DOHH2 (cell line): Measurements from ENCODE around the gene FLII.

Experiments
- H3F3A ChIP-seq: fragments of 200-600 bp; sonication (generic), shearing (Covaris generic); 2 replicates; pipeline ENCODE4 v1.6.0; 2016; ENCODE audit warnings: antibody characterized with exemption, mild to moderate bottlenecking; ENCODE audit not compliant: control insufficient read depth, insufficient read depth
- H3K27ac ChIP-seq: fragments of 200-600 bp; sonication (generic); 2 replicates; pipeline ENCODE4 v1.5.1; 2014; ENCODE audit warnings: low read depth, mild to moderate bottlenecking, low read length, moderate library complexity
- H3K27me3 ChIP-seq: fragments of 200-600 bp; sonication (generic); 2 replicates; pipeline ENCODE4 v1.6.1; 2014; ENCODE audit warnings: mild to moderate bottlenecking, low read length, mixed read lengths; ENCODE audit not compliant: control insufficient read depth
- H3K36me3 ChIP-seq: fragments of 200-600 bp; sonication (generic); 2 replicates; pipeline ENCODE4 v1.6.1; 2014; ENCODE audit warnings: mild to moderate bottlenecking, low read length, moderate library complexity, mixed read lengths; ENCODE audit not compliant: control insufficient read depth
- H3K4me1 ChIP-seq: fragments of 200-600 bp; sonication (generic); 2 replicates; pipeline ENCODE4 v1.6.1; 2014; ENCODE audit warnings: mild to moderate bottlenecking, low read length, mixed read lengths; ENCODE audit not compliant: control insufficient read depth
- H3K4me2 ChIP-seq: fragments of 200-600 bp; sonication (generic); 2 replicates; pipeline ENCODE4 v1.6.0; 2014; ENCODE audit warnings: mild to moderate bottlenecking, low read length, moderate library complexity
- H3K4me3 ChIP-seq: fragments of 200-600 bp; sonication (generic); 2 replicates; pipeline ENCODE4 v1.5.1; 2014; ENCODE audit warnings: mild to moderate bottlenecking, low read length, mixed read lengths
- H3K79me2 ChIP-seq: fragments of 200-600 bp; sonication (generic); 2 replicates; pipeline ENCODE4 v1.6.1; 2014; ENCODE audit warnings: mild to moderate bottlenecking, low read length, mixed read lengths; ENCODE audit not compliant: control insufficient read depth
- H3K9me2 ChIP-seq: fragments of 200-600 bp; sonication (generic); replicated peaks from 2 replicates; pipeline ENCODE4 v1.6.1; 2014; ENCODE audit warnings: mild to moderate bottlenecking, low read length, mixed read lengths; ENCODE audit not compliant: control insufficient read depth
- H3K9me3 ChIP-seq: fragments of 200-600 bp; sonication (generic); 2 replicates; pipeline ENCODE4 v1.6.1; 2014; ENCODE audit warnings: antibody characterized with exemption, low read length, mixed read lengths; ENCODE audit not compliant: control insufficient read depth, insufficient read depth
- H4K20me1 ChIP-seq: fragments of 200-600 bp; sonication (generic); 2 replicates; pipeline ENCODE4 v1.6.0; 2014; ENCODE audit warnings: low read depth, mild to moderate bottlenecking, antibody characterized with exemption, low read length, moderate library complexity; ENCODE audit not compliant: control insufficient read depth, insufficient read depth
- CTCF ChIP-seq: fragments of 200-600 bp; sonication (generic); IDR thresholded peaks from one replicate; pipeline ENCODE4 v1.5.1; 2014; ENCODE audit warnings: antibody characterized with exemption, mild to moderate bottlenecking, low read depth, low read length; ENCODE audit not compliant: poor library complexity, severe bottlenecking
- EZH2phosphoT487 ChIP-seq: fragments of 200-600 bp; sonication (generic); IDR thresholded peaks from 2 replicates; pipeline ENCODE4 v1.6.1; 2017; ENCODE audit warnings: borderline replicate concordance, mild to moderate bottlenecking, antibody characterized with exemption, low read length, moderate library complexity, mixed read lengths

Gene FLII

GRCh38 chr17:18256776-18257175, 1.8 kb downstream of the FLII start:
- Histone ChIP-seq H3K9me2 (no peaks in the 10 kb centered on the region), H3K36me3 (peaks cover 47% of the 10 kb centered on the region), H3K4me3 (peak overlapping the region; percentile 92), H4K20me1 (0 out of 2 replicates have a peak, but pooled peaks cover 7% of the 10 kb centered on the region), H3K79me2 (peaks cover 24% of the 10 kb centered on the region), H3K4me1 (peaks cover 32% of the 10 kb centered on the region), H3K9me3 (no peaks in the 10 kb centered on the region), H3K4me2 (peak overlapping the region; percentile 74), H3F3A (no peaks in the 10 kb centered on the region), H3K27ac (no peak overlapping the region), H3K27me3 (no peaks in the 10 kb centered on the region)
- TF ChIP-seq EZH2phosphoT487 (no peak), CTCF (no peak)

GRCh38 chr17:18256351-18256750, 2.2 kb downstream of the FLII start:
- Histone ChIP-seq H3K79me2 (peaks cover 22% of the 10 kb centered on the region), H3K36me3 (peaks cover 52% of the 10 kb centered on the region), H3F3A (no peaks in the 10 kb centered on the region), H3K27me3 (no peaks in the 10 kb centered on the region), H3K4me3 (no peak overlapping the region), H3K4me1 (peaks cover 28% of the 10 kb centered on the region), H3K9me2 (no peaks in the 10 kb centered on the region), H3K27ac (no peak overlapping the region), H3K9me3 (no peaks in the 10 kb centered on the region), H3K4me2 (no peak overlapping the region), H4K20me1 (0 out of 2 replicates have a peak, but pooled peaks cover 7% of the 10 kb centered on the region)
- TF ChIP-seq EZH2phosphoT487, result no peak
- TF ChIP-seq CTCF, result no peak

DNA sequence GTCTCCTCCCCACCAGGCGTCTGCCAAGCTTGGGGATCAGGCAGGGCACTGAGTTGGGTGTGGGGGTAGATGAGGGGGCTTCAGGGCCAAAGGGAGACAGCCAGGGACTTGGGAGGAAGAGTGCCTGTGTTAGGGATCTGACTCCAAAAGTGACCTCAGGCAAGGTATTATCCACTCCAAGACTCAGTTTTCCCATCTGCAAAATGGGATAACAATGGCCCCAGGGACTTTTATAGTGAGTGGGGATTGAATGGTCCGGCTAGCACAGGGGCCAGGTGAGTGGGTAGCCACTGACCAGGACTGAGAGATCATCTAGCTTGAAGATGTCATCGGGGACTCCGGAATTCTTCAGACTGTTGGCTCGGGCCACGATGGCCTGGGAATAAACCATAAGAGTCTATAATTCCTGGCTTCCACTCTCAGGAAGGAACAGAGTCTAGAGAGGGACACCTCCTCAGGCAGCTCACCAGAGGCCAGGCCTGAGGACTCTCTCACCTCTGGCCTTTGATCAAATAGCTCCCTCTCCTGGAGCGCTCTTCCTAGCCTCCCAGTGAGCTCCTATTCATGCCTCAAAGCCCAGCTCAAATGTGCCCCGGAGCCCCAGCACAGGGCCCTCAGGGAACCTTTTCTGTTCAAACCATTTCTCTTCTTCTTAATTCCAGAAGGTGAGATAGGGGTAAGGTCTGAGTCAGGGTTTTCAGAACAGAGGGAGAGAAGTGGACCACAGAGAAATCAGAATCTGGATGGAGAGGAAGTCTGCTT, 3.5 kb downstream of the FLII start:
- Histone ChIP-seq H3K4me3 (no peak overlapping the region), H3K27me3 (no peaks in the 10 kb centered on the region), H3K4me2 (no peak overlapping the region), H3K36me3 (peaks cover 56% of the 10 kb centered on the region), H3F3A (no peaks in the 10 kb centered on the region), H3K9me3 (no peaks in the 10 kb centered on the region), H3K79me2 (peaks cover 19% of the 10 kb centered on the region), H3K27ac (no peak overlapping the region), H4K20me1 (0 out of 2 replicates have a peak, but pooled peaks cover 7% of the 10 kb centered on the region), H3K9me2 (no peaks in the 10 kb centered on the region), H3K4me1 (peaks cover 22% of the 10 kb centered on the region)
- TF ChIP-seq EZH2phosphoT487 (no peak), CTCF (no peak)
